GM12892 (cell line): ENCODE results near the gene RIIAD1.

Experiments
- POLR2A ChIP-seq: IDR thresholded peaks from 2 replicates; pipeline ENCODE4 v1.6.1; 2011; ENCODE audit warnings: low read depth, low read length, control low read depth
- POLR2AphosphoS5 ChIP-seq: IDR thresholded peaks from 2 replicates; pipeline ENCODE4 v1.6.1; 2011; ENCODE audit warnings: low read depth, low read length, control low read depth

DNA sequence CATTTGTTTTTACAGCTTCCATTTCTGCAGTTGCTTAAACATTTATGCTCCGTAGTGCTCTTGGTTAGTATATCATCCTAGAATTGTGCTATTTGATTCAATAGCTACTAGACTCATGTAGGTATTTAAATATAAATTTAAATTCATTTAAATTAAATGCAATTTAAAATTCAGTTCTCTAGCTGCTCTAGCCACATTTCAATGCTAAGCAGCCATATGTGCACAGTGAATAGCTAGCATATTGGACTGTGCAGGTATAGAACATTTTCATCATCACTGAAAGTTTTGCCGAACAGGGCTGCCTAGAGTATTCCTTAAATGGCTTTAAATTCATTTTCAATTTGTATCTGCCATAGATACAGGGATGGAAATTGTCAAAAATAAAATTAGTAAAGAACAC lies 37.2 kb upstream of the RIIAD1 start:
- TF ChIP-seq POLR2A (no peak), POLR2AphosphoS5 (no peak)
